ENCODE results near the gene AFG1L.
A peak's percentile ranks its signal among the peaks of the same experiment; 100 is the strongest.

The AFG1L gene

DNA sequence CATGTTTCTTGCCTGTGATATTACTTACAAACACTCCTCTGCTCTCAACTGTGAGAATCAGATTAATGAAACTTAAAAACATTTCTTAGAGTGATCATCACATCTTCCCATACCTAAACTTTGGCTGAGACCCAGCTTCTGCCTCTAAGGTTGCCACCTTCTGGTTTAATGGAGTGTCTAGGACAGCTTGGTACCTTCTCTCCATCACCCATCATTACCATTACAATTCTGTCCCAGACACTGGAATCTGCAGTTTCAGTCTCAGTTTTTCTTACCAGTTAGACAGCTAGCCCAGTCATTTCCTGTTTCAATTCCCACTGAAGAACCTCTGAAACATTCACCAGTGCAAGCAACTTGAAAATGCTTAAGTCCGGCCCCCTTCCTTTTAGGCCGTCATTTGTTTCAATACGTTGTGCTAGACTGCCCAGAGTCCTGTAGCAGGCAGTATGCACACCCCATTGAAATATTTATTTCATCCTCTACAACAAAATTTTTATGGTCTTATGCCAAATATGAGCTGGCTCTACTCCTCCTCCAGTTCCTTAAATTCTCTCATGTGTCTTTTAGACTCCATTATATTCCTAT, 158.8 kb downstream of the AFG1L start:
- no peak for DNase-seq (ENCODE audit: low spot score)

- DNase-seq (ENCODE audit: low spot score), result no peak
These were observed 159.5 kb downstream of the AFG1L start for GRCh38 chr6:108454356-108454755.

DNA sequence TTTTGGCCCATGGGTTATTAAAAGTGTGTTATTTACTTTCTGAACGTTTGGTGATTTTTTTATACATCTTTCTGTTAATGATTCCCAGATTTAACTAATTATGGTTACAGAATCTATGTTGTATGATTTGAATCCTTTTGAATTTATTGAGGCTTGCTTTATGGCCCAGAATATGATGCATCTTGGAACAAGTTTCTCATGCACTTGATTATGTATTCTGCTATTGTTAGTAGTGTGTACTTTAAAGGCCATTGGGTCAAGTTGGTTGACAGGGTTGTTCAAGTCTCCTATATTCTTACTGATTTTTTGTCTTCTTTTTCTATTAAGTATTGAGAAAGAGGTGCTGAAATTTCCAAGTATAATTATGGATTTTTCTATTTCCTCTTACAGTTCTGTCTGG, 160.8 kb downstream of the AFG1L start:
- no peak for DNase-seq (ENCODE audit: low spot score)

- DNase-seq (ENCODE audit: low spot score), result no peak
These were observed 168.9 kb downstream of the AFG1L start for GRCh38 chr6:108463784-108464183.

DNA sequence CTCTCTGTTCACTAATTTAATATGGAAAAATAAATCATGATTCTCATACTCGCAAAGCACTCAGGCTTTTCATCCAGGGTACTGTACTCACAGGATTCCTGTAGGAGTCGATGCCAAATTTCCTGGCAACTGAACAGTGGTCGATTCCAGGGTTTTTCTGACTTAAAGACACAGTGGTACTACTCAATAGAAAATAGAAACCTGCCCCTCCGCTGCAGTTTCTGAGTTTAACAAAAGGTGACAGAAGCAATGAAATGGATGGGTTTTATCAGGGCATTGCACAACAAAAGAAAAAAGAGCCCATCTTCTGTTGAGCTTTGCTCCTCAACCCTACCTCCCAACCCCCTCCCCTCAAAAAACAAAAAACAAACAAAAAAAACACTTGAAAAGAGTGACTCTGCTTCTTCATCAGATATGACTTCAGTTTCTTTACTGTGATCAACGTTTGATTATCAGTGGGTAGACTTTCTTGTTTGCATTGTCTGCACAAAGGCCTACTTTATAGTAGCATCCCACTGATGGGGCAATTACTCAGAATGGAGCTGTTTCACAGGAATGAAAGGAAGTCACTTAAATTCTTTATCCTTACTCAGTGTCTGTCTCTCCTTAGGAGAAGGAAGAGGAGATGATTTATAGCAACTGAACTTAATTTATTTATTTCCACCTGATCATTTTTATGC, 169.7 kb downstream of the AFG1L start:
- no peak for DNase-seq (ENCODE audit: low spot score)

DNA sequence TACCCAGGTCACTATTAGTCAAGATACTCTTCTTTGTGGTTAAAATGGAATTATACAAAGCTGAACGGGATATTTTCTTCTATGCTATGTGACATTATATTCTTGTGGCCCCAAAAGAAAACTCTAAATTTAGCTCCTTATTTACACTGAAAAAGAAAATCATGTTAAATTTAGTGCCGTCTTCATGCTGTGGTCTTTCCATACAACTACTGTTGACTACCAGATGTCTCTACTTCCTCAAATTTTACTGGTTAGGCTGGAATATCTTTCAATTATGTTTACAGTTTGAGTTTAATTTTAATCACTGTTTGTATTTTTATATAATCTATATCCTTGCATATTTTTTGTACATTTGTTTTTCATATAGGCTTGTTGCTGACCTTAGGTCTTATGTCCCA, 170.2 kb downstream of the AFG1L start:
- DNase-seq (ENCODE audit: low spot score), result no peak

DNA sequence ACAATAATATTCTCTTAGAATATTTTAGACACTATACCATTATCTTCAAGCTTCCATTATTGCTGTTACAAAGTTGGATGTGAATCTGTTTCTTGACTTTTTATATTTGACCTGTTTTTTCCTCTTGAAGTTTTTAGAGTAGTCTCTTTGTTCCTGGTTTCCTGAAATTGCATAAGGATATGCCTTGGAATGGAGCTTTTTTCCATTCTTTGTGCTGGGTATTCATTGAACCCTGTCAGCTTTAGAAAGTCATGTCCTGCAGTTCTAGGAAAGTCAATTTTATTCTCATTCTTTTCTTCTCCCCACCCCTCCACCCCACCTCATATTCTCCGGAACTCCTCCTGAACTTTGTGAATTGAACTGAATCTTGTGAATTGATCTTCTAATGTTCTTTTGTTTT, 173.5 kb downstream of the AFG1L start:
- no peak for DNase-seq (ENCODE audit: low spot score)

- no peak for DNase-seq (ENCODE audit: low spot score)
These were observed 174.5 kb downstream of the AFG1L start for GRCh38 chr6:108469316-108469715.

DNA sequence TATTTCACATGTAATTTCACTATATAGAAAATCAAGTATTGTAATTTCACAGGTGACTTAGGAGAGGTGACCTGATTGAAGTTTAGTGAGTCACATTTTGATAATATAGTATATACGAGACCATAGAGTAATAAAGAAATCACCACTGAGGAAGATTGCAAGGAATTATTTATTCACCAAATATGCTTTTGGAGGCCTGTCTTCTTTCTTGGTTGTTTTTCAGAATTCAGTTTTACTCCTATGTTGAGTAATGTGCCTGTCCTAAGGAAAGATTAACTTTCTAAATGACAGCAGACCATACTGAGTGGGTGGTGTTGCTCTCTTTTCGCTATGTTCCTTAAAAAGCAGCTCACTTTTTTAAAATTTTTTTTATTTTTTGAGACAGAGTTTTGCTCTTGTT, 178.3 kb downstream of the AFG1L start:
- no peak for DNase-seq (ENCODE audit: low spot score)

- DNase-seq (ENCODE audit: low spot score), result no peak
These were observed 181.5 kb downstream of the AFG1L start for GRCh38 chr6:108476376-108476775.

DNA sequence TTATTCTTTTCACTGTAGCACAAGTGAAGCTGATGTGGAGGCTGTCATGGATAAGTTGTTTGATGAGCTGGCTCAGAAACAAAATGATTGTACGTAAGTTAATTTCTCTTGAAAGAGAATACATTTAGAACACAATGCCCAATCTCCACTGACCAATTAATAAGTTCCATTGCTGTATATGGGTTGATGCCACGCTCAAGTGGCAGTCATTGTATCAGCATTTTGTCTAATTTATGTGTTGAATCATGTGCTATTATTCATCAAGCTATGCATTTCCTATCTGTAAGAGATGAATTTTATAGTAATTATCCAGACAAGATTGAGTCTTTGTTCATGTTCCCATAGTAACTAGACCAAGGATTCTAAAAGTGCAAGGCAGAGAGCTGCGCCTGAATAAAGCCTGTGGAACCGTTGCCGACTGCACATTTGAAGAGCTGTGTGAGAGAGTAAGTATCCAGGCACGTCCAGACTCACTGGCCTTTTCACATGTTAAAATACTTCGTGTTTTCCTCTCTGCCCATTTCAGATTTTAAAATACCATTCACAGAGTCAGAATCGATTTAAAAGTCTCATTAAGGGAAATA, 182.1 kb downstream of the AFG1L start:
- no peak for DNase-seq (ENCODE audit: low spot score)

- no peak for DNase-seq (ENCODE audit: low spot score)
These were observed 187.7 kb downstream of the AFG1L start for GRCh38 chr6:108482559-108482958.

- no peak for DNase-seq (ENCODE audit: low spot score)
These were observed 189.2 kb downstream of the AFG1L start for GRCh38 chr6:108484016-108484415.

DNA sequence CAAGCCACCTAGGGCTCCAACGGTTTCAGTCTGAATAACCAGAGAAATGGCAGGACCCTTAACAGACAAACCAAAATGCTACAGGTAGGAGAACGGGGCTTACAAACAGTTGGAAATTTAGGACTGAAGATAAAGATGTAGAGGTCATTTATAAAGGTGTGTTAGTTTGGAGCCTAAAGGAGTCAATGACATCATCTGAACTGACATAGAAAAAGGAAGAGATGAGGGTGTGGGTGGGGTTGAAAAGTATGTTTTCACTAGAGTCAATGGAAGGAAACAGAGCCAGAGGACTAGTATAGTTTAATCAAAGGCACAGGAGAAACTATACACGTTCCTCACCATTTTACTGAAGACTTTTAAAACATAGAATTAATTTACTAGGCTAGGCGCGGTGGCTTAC, 194.8 kb downstream of the AFG1L start:
- no peak for DNase-seq (ENCODE audit: low spot score)

DNA sequence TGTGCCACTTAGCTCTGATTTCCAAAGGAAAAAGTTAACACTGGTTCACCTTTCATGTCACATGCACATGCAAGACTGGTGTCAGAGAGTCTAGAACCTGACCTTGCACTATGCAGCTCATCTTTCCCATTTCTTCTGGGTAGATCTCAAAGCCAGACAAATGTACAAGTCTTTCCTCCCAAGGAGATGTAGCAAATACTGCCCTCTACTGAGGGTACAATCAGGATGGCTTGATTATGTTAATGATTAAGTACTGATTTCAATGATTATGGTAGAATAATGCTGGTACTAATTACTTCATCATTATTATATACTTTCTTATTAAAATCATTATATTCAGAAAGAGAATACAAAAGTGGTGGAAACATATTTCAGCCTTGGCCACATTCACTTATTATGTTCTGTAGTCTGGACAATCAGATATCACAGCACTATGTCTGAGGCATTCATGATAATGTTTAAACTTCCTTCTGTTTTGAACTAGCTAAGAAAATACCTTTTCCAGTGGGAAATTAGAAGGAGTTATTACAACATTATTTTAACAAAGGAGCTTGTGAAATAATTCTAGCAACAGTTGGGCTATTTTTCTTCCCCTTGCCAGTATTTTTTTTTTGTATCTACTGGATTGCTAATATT, 197.4 kb downstream of the AFG1L start:
- DNase-seq (ENCODE audit: low spot score), result peak; percentile 55

GRCh38 chr6:108494434-108494833, 199.6 kb downstream of the AFG1L start:
- no peak for DNase-seq (ENCODE audit: low spot score)

DNA sequence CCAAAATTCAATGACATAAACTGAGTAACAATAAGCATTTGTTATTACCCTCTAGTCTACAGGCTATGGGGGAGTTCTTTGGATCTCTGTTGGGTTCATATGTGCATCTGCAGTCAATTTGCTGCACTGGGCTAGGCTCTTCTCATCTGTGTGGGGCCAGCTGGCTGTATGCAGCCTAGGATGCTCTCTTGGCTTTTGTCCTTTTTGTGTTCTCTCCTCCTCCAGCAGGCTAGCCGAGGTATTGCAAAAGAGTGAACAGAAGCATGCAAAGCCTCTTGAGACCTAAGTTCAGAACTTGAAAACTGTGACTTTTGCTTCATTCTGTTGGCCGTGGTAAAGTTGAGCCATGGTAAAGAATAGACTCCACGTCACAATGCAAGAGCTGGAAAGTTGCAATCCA, 203.0 kb downstream of the AFG1L start:
- peak; percentile 37 for DNase-seq (ENCODE audit: low spot score)

- no peak for DNase-seq (ENCODE audit: low spot score)
These were observed 206.7 kb downstream of the AFG1L start for GRCh38 chr6:108501559-108501958.

DNA sequence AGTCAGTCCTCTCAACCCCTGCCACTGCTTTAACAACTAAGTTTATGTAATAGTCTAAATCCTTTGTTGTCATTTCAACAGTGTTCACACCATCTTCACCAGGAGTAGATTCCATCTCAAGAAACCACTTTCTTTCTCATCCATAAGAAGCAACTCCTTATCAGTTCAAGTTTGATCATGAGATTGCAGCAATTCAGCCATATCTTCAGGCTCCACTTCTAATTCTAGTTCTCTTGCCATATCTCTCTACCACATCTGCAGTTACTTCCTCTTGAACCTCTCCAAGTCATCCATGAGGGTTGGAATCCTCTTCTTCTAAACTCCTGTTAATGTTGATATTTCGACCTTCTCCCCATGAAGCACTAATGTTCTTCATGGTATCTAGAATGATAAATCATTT, 208.0 kb downstream of the AFG1L start:
- no peak for DNase-seq (ENCODE audit: low spot score)

DNA sequence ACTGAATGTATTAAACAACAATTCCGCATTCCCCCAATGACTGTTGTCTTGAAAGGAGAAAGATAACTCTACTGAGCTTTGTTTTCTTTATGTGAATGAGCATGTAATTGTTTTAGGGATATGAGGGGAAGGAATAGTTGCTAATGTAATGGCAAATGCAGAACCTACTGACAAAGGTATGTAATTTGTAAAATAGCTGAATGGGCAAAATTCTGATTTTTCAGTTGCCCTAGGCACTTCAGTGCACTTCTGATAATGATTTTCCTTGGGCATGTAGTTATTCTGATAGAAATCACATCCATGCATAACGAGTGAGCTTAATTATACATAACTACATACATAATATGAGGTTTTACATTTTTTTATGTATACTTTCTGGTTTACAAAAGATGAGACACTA, 212.5 kb downstream of the AFG1L start:
- DNase-seq (ENCODE audit: low spot score), result no peak

GRCh38 chr6:108510461-108511319, 215.8 kb downstream of the AFG1L start:
- no peak for DNase-seq (ENCODE audit: low spot score)

Data from AG08395 (cell line).